GM13977 (cell line): ENCODE results near the gene VCL.

ENCODE experiments used
- DNase-seq: peaks from one replicate; pipeline ENCODE4 v3.0.0; 2012; ENCODE audit warnings: low spot score
- CTCF ChIP-seq: IDR thresholded peaks from 2 replicates; pipeline ENCODE4 v1.5.1; 2012; ENCODE audit warnings: mild to moderate bottlenecking, control low read depth; ENCODE audit not compliant: insufficient read depth; ENCODE audit errors: extremely low read depth, missing control alignments
- in situ Hi-C: fragments of 300-500 bp; cut with MboI; formaldehyde crosslinking; loops from one replicate; pipeline ENCODE4 v1.12.0; 2022; ENCODE audit warnings: low sequenced_read_pairs, low pct_unique_long_range_greater_than_20kb, mixed read lengths, inconsistent platforms; ENCODE audit not compliant: unreplicated experiment

VCL gene

GRCh38 chr10:74079936-74080590, 82.1 kb downstream of the VCL start:
- no peak for DNase-seq
- in situ Hi-C loops: loop anchor here (10.0 kb wide), 1 partner anchor 195 kb away; no protein-coding TSS in a partner anchor
- no peak for TF ChIP-seq CTCF

GRCh38 chr10:74081192-74081803, 83.4 kb downstream of the VCL start:
- in situ Hi-C loops: loop anchor here (10.0 kb wide), 1 partner anchor 196 kb away; no protein-coding TSS in a partner anchor
- DNase-seq: peak; percentile 37

GRCh38 chr10:74081941-74082718, 84.2 kb downstream of the VCL start:
- DNase-seq: no peak
- TF ChIP-seq CTCF: no peak
- in situ Hi-C loops: loop anchor here (10.0 kb wide), 1 partner anchor 197 kb away; no protein-coding TSS in a partner anchor

More at GRCh38 chr10:74081192-74081803, 83.4 kb downstream of the VCL start:
- TF ChIP-seq CTCF: peak; percentile 66

GRCh38 chr10:74083304-74083703, 85.4 kb downstream of the VCL start:
- TF ChIP-seq CTCF: no peak
- no peak for DNase-seq
- in situ Hi-C loops: loop anchor here (10.0 kb wide), 1 partner anchor 199 kb away; no protein-coding TSS in a partner anchor

- DNase-seq: peak; percentile 61
- in situ Hi-C loops: loop anchor here (10.0 kb wide), 1 partner anchor 200 kb away; no protein-coding TSS in a partner anchor
Observed at GRCh38 chr10:74084955-74085354, 87.0 kb downstream of the VCL start.

More at GRCh38 chr10:74084955-74085354, 87.0 kb downstream of the VCL start:
- TF ChIP-seq CTCF: no peak
